ENCODE results near the gene ZP3. TPM values are rescaled to one million over a fixed set of nuclear protein-coding genes. Genes with fewer than 3 reads are reported as not detected.
A peak's percentile ranks its signal among the peaks of the same experiment; 100 is the strongest.
"Not testable (repeated sequence)": the region's sequence is repeated elsewhere in the genome, so short reads cannot be mapped to it uniquely, and the experiment has no call there.

Gene ZP3
- total and polyA plus RNA-seq, 12 donors: 0.77 to 5.7 (median 1.4) TPM; not detected in 6

GRCh38 chr7:76479628-76480027, 54.9 kb downstream of the ZP3 start:
- H3K4me3 ChIP-seq; H3K4me1 ChIP-seq; H3K27ac ChIP-seq; H3K9me3 ChIP-seq; ATAC-seq; H3K27me3 ChIP-seq; DNase-seq; intact Hi-C loops (cut with DNase I): not testable (repeated sequence)
- peaks cover 0 to 38% (median 0%) of the 10 kb centered on the region in 9 donors for H3K36me3 ChIP-seq
- WGBS, 2 donors: 90 to 93% methylated on average over 10 of the region's 11 CpGs

DNA sequence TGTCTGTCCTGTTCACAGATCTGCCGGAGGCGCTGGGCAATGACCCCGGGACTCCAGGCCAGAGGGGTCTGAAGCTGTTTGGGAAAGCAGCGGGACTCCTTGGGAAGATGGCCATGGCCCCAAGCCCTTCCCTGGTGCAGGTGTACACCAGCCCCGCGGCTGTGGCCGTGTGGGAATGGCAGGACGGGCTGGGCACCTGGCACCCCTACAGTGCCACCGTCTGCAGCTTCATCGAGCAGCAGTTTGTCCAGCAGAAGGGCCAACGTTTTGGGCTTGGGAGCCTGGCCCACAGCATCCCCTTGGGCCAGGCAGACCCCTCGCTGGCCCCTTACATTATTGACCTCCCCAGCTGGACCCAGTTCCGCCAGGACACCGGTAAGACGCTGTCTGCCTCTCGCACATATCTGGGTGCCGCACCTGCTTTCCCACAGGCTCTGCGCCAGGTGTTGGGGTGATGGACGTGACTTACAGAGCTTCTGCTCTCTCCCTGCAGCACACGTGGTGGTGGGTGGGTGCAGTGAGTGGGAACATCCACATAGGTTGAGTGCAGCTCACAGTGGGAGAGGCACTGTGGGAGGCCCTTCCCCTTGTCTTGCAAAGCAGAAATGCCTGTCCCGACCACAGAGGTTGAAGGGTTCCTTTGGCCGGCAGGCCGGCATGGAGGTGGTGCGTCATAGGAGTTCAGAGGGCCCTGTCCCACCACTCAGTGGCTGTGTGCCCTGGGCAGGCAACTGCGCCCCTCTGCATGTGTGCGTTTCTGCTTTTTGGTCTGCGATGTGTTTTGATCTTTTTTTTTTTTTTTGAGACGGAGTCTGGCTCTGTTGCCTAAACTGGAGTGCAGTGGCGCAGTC, 55.9 kb downstream of the ZP3 start:
- intact Hi-C loops (cut with DNase I); H3K27me3 ChIP-seq; H3K9me3 ChIP-seq; H3K27ac ChIP-seq; DNase-seq; ATAC-seq; H3K4me1 ChIP-seq; H3K4me3 ChIP-seq: not testable (repeated sequence)
- WGBS, 2 donors: 92 to 94% methylated on average over 22 to 25 of the region's 29 CpGs
- H3K36me3 ChIP-seq: peaks cover 0 to 38% (median 0%) of the 10 kb centered on the region in 9 donors

- 96% methylated on average over 23 to 24 of the region's 24 CpGs for WGBS, 2 donors
- ATAC-seq: not testable (repeated sequence)
Observed at GRCh38 chr7:76482660-76483059, 57.9 kb downstream of the ZP3 start.

DNA sequence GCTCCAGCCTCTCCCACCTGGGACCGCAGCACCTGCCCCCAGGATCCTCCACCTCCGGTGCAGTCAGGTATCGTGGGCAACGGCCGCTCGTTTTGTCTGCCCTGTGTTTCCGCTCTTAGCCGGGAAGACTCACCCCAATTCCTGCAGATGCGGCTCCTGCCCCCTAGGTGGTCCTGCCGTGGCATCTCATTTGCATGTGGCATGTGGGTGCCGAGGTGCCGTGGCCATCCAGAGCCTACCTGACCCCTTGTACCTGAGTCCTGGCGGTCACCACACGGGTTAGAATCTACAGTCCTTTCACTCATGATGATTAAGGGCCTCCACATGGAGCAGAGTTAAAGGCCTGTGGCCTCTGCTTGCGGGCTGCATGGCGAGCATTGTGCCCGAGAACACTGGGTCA, 58.3 kb downstream of the ZP3 start:
- H3K4me1 ChIP-seq; intact Hi-C loops (cut with DNase I); H3K27ac ChIP-seq; H3K27me3 ChIP-seq; H3K4me3 ChIP-seq; ATAC-seq; H3K9me3 ChIP-seq; DNase-seq: not testable (repeated sequence)
- H3K36me3 ChIP-seq: peaks cover 0 to 38% (median 0%) of the 10 kb centered on the region in 9 donors
- 90 to 94% methylated on average over 16 to 17 of the region's 17 CpGs for WGBS, 2 donors

More at GRCh38 chr7:76482660-76483059, 57.9 kb downstream of the ZP3 start:
- intact Hi-C loops (cut with DNase I); DNase-seq; H3K9me3 ChIP-seq; H3K27me3 ChIP-seq; H3K27ac ChIP-seq; H3K4me3 ChIP-seq; H3K4me1 ChIP-seq: not testable (repeated sequence)
- H3K36me3 ChIP-seq: peaks cover 0 to 38% (median 0%) of the 10 kb centered on the region in 9 donors

DNA sequence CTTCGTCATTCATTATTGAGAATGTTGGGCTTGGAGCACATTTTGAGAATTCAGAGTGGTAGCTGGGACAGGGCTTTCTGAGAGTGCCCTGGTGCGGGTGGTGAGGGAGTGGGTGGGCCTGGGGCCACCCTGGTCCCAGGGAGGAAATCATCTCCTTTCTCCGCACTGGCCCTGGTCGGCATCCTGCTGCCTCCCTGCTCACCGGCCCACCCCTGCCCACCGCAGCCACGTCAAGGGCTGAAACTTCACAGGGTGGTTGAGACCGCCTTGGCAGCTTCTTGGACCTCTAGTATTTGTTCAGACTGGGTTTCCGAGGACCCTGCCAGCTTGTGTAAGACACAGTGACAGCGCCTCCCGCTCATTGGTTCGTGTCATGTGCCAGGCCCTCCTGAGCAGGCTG, 59.7 kb downstream of the ZP3 start:
- H3K4me1 ChIP-seq; DNase-seq; intact Hi-C loops (cut with DNase I); H3K4me3 ChIP-seq; H3K27ac ChIP-seq; H3K9me3 ChIP-seq; H3K27me3 ChIP-seq: not testable (repeated sequence)
- WGBS, 2 donors: 81 to 89% methylated on average over 4 to 8 of the region's 12 CpGs
- peaks cover 0 to 38% (median 0%) of the 10 kb centered on the region in 9 donors for H3K36me3 ChIP-seq
- peak in 1 of 8 donors; percentile 36 for ATAC-seq

DNA sequence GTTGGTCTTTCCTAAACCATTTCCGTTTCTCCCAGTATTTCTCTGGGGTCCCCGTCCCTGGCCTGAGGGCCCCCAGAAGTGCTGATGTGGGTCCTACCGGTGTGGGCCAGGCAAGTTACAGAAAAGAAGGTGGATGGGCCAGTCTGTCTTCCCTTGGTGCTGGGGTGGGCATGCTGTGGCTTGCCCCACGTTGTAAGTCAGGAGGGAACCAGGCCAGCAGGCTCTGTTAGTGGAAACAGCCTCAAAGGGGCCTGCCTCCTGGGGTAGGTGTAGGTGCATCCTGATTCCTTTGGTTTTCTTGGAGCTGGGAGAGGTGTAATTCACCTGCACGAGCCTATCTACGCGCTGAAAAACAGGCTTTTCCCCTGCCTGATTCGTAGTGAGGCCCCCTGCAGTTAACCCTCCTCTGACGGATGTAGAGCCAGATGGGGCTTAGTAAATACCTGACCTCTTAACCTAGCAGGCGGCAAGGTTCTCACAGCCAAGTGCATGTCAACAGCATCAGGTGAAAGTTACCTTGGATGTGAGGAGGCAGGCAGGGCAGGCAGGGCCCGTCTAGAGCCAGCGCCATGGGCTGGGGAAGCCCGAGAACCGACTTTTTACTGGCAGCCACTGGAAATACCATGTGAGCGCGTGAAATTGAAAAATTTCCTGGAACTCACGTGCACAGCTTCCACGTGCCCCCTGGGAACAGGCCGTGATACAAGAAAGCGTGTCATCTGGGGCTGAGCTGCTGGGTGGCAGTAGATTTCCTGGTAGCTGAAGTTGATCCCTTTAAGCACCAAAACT, 61.3 kb downstream of the ZP3 start:
- H3K27ac ChIP-seq; H3K4me1 ChIP-seq; intact Hi-C loops (cut with DNase I); H3K9me3 ChIP-seq; H3K27me3 ChIP-seq; H3K4me3 ChIP-seq; DNase-seq: not testable (repeated sequence)
- peak; percentile 29 to 83 (median 52) for ATAC-seq
- H3K36me3 ChIP-seq: peaks cover 0 to 29% (median 0%) of the 10 kb centered on the region in 9 donors
- 44 to 66% methylated on average over 4 to 5 of the region's 20 CpGs for WGBS, 2 donors

GRCh38 chr7:76486618-76487017, 61.9 kb downstream of the ZP3 start:
- ATAC-seq: peak in 7 of 8 donors; percentile 14 to 60 (median 46)
- not testable (repeated sequence) for DNase-seq
- 50 to 53% methylated on average over 2 of the region's 5 CpGs for WGBS, 2 donors

GRCh38 chr7:76487969-76488368, 63.2 kb downstream of the ZP3 start:
- H3K4me1 ChIP-seq; DNase-seq; intact Hi-C loops (cut with DNase I); H3K9me3 ChIP-seq; H3K27ac ChIP-seq; H3K36me3 ChIP-seq; H3K4me3 ChIP-seq; H3K27me3 ChIP-seq: not testable (repeated sequence)
- peak in 2 of 8 donors; percentile 4 to 43 for ATAC-seq
- WGBS, 2 donors: 84 to 90% methylated on average over 4 to 5 of the region's 13 CpGs

More at GRCh38 chr7:76486618-76487017, 61.9 kb downstream of the ZP3 start:
- H3K36me3 ChIP-seq: peaks cover 0 to 23% (median 0%) of the 10 kb centered on the region in 9 donors
- H3K4me1 ChIP-seq; H3K4me3 ChIP-seq; H3K9me3 ChIP-seq; H3K27me3 ChIP-seq; H3K27ac ChIP-seq; intact Hi-C loops (cut with DNase I): not testable (repeated sequence)
